Measurements from ENCODE around the gene RFTN2. TPM values are rescaled to one million over a fixed set of nuclear protein-coding genes. Genes with fewer than 3 reads are reported as not detected.

The RFTN2 gene
- total RNA-seq, 4 donors from 2014 or later, result 5.0 to 7.4 (median 6.1) TPM

GRCh38 chr2:197601726-197602125, 73.7 kb downstream of the RFTN2 start:
- WGBS, result 77% methylated on average over 2 of the region's 2 CpGs
- intact Hi-C loops (cut with DNase I), result no loop called here
- peaks cover 0 to 9% (median 3%) of the 10 kb centered on the region in 4 donors for H3K4me1 ChIP-seq

GRCh38 chr2:197600306-197600705, 75.1 kb downstream of the RFTN2 start:
- peaks cover 0 to 9% (median 3%) of the 10 kb centered on the region in 4 donors for H3K4me1 ChIP-seq
- DNase-seq (ENCODE audit: extremely low spot score), result no peak
- no peak overlapping the region for H3K27ac ChIP-seq (replicated peaks in 1 of 4)
- TF ChIP-seq CTCF (IDR thresholded peaks at IDR 0.05) (no peak), POLR2AphosphoS5 (IDR thresholded peaks at IDR 0.05) (no peak), EP300 (IDR thresholded peaks at IDR 0.05) (no peak), POLR2A (IDR thresholded peaks at IDR 0.05; ENCODE audit: low read depth) (no peak)
- no peak overlapping the region for H3K4me3 ChIP-seq
- no peaks in the 10 kb centered on the region for H3K27me3 ChIP-seq
- no peaks in the 10 kb centered on the region for H3K9me3 ChIP-seq
- intact Hi-C loops (cut with DNase I), result no loop called here
- H3K36me3 ChIP-seq, result no peaks in the 10 kb centered on the region
- 95% methylated on average over 5 of the region's 5 CpGs for WGBS

More at GRCh38 chr2:197601726-197602125, 73.7 kb downstream of the RFTN2 start:
- no peak overlapping the region for H3K27ac ChIP-seq (replicated peaks in 1 of 4)
- H3K9me3 ChIP-seq, result no peaks in the 10 kb centered on the region
- no peak for DNase-seq (ENCODE audit: extremely low spot score)
- H3K4me3 ChIP-seq, result no peak overlapping the region
- no peaks in the 10 kb centered on the region for H3K27me3 ChIP-seq
- TF ChIP-seq EP300 (IDR thresholded peaks at IDR 0.05) (no peak), POLR2A (IDR thresholded peaks at IDR 0.05; ENCODE audit: low read depth) (no peak), CTCF (IDR thresholded peaks at IDR 0.05) (no peak), POLR2AphosphoS5 (IDR thresholded peaks at IDR 0.05) (no peak)
- H3K36me3 ChIP-seq, result no peaks in the 10 kb centered on the region

- Histone ChIP-seq H3K27me3 (no peaks in the 10 kb centered on the region), H3K4me1 (peaks cover 0 to 9% (median 3%) of the 10 kb centered on the region in 4 donors), H3K27ac (replicated peaks in 1 of 4) (no peak overlapping the region), H3K4me3 (no peak overlapping the region), H3K36me3 (no peaks in the 10 kb centered on the region), H3K9me3 (no peaks in the 10 kb centered on the region)
- no peak for DNase-seq (ENCODE audit: extremely low spot score)
- intact Hi-C loops (cut with DNase I), result no loop called here
- TF ChIP-seq POLR2A (IDR thresholded peaks at IDR 0.05; ENCODE audit: low read depth) (no peak), CTCF (IDR thresholded peaks at IDR 0.05) (peak in 1 of 3 experiments; percentile 45), POLR2AphosphoS5 (IDR thresholded peaks at IDR 0.05) (no peak), EP300 (IDR thresholded peaks at IDR 0.05) (no peak)
- WGBS, result 49% methylated on average over 11 of the region's 11 CpGs
Observed at GRCh38 chr2:197599285-197599965, 76.0 kb downstream of the RFTN2 start.

GRCh38 chr2:197598450-197598849, 76.9 kb downstream of the RFTN2 start:
- DNase-seq (ENCODE audit: extremely low spot score), result no peak
- H3K4me1 ChIP-seq, result peaks cover 0 to 9% (median 3%) of the 10 kb centered on the region in 4 donors
- 97% methylated on average over 5 of the region's 5 CpGs for WGBS
- H3K27me3 ChIP-seq, result no peaks in the 10 kb centered on the region
- no peaks in the 10 kb centered on the region for H3K36me3 ChIP-seq
- H3K27ac ChIP-seq (replicated peaks in 1 of 4), result no peak overlapping the region
- TF ChIP-seq POLR2AphosphoS5 (IDR thresholded peaks at IDR 0.05) (no peak), CTCF (IDR thresholded peaks at IDR 0.05) (no peak), POLR2A (IDR thresholded peaks at IDR 0.05; ENCODE audit: low read depth) (no peak), EP300 (IDR thresholded peaks at IDR 0.05) (no peak)
- H3K4me3 ChIP-seq, result no peak overlapping the region
- H3K9me3 ChIP-seq, result no peaks in the 10 kb centered on the region
- intact Hi-C loops (cut with DNase I), result no loop called here

All from esophagus muscularis mucosa (tissue), 4 donors.